NCI-H1694 (cell line): Measurements from ENCODE around the gene SLC13A5.
"Not testable (repeated sequence)": the region's sequence is repeated elsewhere in the genome, so short reads cannot be mapped to it uniquely, and the experiment has no call there.

Experiments
- DNase-seq: peaks from one replicate; lab custom pipeline; 2025; lab: John Stamatoyannopoulos, UW

The SLC13A5 gene

DNA sequence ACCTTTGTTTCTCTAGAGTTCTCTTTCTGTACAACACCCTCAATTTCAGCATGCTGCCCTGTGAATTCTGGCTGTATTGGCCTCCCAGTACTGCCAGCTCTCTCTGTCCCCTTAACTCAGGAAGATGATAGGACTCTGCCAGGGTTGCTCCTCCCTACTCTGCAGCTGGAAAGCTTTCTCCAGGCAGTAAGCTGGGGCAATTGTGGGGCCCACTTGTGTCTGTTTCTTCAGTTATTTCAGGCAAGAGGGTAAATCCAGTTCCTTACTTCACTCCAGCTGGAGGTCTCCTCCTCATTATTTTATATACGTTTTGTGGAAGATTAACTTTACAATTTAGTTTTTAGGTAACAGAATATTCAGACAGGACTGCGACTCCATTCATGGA lies 51.7 kb downstream of the SLC13A5 start:
- DNase-seq, result no peak

DNA sequence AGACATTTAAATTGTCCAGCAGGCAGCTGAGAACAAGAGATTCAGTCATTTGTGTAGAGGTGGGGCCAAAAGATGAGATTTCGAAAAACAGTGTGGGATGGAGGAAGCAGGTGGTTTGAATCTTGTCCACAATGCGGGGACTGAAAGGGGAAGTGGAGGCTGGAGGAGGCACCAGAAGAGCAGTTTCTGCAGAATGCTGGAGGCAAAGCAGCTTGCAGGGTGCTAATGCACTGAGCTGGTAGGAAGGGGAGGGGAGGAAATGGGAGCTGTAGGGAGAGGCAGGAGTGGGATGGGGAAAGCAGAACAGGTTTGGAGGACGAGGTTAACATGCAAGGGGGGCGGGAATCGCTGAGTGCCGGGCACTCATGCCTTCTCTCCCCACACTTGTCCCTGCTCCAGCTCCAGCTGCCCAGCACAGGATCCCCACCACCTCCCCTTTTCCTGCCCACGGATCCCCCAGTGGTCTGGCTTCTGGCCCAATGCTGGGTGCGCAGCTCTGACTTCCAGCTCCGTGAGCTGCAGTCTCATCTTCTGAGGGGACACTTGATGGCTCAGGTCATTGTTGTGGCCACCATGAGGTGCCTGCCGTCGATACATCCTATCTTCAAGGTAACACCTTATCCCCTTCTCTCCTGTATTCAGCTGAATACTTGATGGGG lies 52.2 kb downstream of the SLC13A5 start:
- DNase-seq, result no peak

DNA sequence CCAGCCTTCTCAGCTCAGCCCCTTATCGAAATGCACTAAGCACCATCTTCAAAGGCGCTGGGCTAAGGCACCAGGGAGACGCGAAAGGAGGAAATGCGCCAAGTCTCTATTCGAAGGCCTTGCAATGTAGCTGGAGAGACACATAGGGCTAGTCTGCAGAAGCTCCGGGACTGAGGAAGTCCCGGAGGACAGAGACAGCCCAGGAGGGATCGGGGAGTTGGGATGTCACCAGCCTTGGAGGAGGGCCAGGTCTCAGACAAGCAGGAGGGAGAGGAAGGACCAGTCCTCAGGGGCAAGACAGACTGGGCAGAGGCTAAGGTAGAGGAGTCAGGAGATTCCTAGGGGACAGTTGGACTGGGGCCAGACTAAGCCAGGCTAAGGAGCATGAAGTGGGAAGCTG lies 53.1 kb downstream of the SLC13A5 start:
- no peak for DNase-seq

DNA sequence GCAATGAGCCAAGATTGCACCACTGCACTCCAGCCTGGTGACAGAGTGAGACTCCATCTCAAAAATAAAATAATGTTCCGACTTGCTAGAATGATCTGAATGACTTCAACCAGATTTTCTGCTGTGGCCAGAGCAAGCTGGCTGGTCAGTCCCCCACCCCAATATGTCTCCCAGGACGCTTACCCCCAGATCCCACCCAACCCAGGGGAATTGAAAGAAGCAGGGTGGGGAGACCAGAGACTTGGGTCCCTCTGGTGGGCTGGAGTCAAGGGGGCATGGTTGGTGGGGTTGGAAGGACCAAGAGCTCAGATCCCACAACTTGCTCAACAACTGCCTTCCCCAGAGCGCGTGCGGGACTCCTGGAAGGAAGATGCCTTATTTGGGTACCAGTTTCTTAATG lies 54.8 kb downstream of the SLC13A5 start:
- not testable (repeated sequence) for DNase-seq

DNA sequence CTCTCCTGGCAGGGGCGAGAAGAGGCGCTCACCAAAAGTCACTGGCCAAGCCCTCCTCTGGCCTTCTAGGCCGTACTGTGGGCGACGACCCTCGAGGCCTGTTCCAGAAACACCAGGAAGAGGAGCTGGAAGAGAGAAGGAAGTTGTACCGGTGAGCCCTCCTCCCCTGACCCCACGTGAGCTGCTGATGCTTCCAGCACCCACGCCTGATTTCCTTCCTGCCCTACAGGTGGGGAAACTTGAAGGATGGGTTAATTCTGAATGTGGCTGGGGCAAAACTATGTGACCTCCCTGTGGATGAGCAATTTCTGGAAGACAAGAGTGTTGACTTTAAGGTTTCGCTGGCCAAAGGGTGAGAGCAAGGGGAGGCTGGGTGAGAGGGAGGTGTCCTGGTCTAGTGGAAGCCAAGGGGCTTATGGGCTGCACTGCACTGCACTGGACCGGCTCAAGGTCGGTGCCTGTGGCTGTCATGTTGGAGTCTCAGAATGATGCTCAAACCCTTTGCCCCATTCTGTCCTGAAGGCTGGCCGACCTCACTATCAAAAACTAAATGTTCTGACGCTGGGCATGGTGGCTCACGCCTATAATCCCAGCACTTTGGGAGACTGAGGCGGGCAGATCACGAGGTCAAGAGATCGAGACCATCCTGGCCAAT lies 55.4 kb downstream of the SLC13A5 start:
- no peak for DNase-seq

GRCh38 chr17:6656797-6657632 lies 56.2 kb downstream of the SLC13A5 start:
- not testable (repeated sequence) for DNase-seq

DNA sequence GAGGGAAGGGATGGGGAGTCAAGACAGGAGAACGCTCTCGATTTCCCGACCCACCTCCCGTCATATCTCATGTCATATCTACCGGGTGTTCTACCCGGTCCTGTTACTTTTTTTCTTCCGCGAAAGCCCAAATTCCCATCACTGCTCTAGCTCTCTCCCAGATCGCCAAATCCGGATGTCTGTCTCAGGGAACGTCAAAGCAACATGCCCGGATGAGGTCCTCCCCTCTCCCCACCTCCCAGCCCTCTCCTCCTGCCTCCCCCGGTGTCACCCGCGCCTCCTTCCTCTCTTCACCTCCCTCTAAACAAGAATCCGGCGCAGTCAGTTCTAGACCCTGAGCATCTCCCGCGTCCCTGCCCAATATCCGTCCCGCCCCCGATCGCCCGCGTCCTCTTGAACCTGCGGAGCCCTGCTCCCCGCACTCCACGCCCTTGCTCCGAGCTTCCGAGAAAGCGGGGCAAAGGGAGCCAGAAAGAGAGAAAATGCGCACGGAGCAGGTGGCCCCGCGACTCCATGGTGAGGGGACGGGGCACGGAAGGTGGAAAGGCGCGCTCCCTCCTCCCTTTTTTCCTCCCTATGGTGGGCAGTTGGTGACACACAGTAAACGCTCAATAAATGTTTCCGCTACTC lies 57.3 kb downstream of the SLC13A5 start:
- DNase-seq, result peak; percentile 2

DNA sequence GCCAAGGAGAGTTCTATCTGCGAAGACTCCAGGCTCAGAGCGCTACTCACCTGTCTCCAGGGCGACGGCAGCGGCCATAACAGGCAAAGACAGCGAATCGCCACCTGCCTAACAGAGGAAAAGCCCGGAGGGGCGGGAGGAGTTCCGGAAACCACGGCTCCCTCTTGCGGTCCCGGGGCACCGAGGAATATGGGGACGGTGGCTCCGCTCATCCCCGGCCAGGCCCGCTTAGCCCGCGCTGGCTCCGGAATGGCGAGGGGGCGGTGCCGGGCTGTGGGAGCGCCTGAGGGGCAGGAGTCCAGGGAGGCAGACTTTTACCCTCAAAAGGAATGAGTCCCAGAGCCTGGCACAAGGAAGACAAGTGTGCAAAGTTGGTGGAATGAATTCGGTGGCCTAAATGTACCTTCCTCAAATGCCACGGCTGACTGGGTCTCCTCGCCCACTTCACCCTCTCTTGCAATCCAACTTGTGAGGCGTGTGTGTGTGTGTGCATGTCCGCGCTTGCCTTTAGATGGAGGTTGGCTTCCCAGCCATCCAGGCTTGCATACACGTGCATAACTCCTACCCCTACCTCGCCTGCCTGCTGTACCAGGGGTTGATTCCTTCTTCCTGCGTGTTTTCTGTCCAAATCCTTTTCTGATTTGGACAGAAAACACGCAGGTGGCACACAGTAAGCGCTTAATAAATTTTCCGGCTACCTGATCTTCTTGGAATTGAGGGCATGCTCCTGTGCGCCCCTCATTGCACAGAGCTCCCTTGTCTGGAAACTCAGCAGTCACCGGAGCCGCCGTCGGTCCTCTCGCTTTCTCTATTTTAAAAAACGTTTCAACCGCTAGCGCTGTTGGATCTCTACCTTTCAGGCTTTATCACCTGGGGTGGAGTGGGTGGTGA lies 58.1 kb downstream of the SLC13A5 start:
- DNase-seq, result peak; percentile 20

DNA sequence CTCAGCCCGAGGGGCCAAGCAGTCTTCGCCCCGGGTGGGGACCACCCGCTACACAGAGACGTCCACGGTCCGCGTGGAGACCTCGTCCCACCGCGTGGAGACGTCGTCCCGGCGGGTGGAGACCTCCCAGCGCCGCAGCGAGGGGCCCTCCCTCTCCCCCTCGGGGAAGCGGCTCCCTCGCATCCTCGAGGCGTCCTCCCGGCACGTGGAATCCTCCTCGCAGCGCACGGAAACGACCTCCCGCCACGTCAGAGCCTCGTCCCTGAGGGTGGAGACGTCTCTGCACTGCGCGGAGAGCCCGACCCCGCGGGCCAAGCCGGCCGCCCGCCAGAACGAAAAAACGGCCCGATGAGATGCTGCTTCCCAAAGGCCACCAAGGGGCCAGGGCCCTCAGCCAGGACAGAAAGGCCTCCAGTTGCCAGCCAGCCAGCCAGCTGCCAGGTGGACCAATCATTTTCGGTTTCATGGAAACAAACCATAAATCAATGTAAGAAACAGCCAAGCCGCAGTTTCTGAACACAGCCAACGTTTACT lies 61.2 kb downstream of the SLC13A5 start:
- DNase-seq, result no peak

GRCh38 chr17:6651354-6651918 lies 61.7 kb downstream of the SLC13A5 start, which contains the start of the genes C17orf100 and MED31:
C17orf100 (plus strand) TSS chr17:6651762; CDS start chr17:6651914, 152 bp downstream.
MED31 (minus strand) TSS chr17:6651605; CDS start chr17:6651528, 77 bp downstream.
- DNase-seq, result peak; percentile 88

DNA sequence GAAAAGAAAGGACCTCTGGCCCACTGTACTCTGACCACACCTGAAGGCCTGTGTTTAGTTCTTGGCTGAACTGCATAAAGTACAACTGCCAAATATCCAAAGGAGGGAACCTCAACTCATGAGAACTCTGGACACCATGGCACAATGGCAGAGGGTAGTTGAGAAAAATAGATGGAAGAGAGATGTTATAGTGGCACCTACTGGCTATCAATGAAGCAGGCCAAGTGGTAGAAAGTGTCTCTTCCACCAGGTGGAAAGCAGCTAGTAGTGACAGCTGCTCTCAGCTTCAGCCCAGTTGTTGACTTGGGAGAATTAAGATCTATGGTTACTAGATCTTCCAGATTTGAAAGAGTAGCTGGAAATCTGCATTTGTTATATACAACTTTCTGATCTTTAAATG lies 65.0 kb downstream of the SLC13A5 start:
- DNase-seq, result no peak

DNA sequence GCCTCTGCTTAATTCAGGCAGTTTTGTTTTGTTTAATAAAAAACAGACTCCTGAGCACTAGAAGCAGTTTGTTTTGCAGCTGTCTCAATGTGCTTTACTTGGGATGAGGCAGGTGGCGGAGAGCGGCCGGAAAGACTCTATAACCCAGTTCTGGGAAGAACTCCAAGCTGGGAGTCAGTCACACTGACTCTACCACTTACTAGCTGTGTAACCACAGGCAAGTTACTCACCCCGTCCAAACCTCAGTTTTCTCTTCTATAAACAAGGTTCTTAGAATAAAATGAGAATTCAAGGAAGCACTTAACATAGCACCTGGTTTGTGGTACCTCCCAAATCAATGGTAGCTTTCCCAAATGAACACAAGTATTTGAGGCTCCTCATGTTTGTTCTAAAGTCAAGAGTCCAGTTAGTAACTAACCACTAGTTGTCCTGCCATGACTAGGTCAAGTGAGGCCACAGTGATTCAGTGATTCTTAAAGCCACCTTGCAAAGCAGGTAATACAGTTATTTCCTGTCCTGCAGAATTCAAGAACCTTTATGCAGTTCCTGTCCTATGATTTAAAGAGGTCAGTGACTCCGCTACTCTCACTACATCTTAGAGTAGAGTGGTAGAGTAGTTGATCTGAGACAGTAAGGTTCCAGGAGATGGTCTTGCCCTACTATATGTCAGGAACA lies 69.6 kb downstream of the SLC13A5 start:
- DNase-seq, result no peak

GRCh38 chr17:6642592-6642991 lies 70.6 kb downstream of the SLC13A5 start:
- no peak for DNase-seq

GRCh38 chr17:6641247-6641863 lies 71.8 kb downstream of the SLC13A5 start:
- DNase-seq, result no peak

GRCh38 chr17:6640536-6641246 lies 72.5 kb downstream of the SLC13A5 start, which contains the start of the genes KIAA0753 and TXNDC17:
KIAA0753 (minus strand) TSS chr17:6640711; CDS start chr17:6635103, 5,608 bp downstream.
TXNDC17 (plus strand) TSS chr17:6641060; CDS start chr17:6641083, 23 bp downstream.
- DNase-seq, result peak; percentile 64

DNA sequence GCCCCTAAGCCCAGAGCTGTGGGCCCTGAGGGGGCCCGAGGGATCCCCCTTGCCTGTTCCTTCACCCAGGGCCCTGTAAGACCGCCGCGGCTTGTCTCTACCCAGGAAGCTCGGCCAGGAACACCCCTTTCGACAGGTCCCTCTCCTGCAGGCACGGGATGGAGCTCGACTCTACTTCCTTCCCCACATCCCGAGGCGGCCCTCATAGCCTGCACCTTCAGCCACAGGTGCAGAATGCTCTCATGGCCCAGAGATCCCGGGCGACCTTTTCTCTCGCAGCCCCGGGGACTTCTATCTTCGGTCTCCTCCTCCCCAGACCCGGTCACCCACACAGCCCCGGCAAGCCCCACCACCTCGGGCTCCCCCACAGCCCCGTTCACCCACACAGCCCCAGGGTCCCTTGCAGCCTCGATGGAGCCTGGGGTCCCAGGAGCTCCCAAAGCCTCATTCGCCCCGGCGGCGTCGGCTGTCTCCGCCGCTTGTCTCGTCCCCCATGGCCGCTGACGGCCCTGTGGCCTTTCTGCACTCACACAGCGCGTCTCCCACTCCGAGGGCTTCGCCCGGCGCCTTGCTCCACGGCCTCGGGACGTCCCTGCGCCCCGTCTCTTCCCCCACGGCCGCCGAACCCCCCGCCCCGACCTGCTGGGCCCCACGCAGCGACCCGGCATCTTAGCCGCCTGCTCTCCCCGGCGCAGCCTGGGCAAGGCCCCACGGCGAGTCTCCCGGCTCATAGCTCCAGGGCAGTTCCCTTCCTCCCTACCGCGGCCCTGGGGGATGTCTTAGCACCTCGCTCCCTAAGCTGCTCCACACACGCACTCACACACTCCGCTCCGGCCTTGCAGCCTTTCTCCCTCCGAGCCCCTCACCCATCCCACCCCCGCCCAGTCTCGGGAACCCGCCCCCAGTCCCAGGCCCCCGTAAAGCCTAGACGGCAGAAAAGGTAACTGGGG lies 73.3 kb downstream of the SLC13A5 start:
- peak; percentile 25 for DNase-seq

DNA sequence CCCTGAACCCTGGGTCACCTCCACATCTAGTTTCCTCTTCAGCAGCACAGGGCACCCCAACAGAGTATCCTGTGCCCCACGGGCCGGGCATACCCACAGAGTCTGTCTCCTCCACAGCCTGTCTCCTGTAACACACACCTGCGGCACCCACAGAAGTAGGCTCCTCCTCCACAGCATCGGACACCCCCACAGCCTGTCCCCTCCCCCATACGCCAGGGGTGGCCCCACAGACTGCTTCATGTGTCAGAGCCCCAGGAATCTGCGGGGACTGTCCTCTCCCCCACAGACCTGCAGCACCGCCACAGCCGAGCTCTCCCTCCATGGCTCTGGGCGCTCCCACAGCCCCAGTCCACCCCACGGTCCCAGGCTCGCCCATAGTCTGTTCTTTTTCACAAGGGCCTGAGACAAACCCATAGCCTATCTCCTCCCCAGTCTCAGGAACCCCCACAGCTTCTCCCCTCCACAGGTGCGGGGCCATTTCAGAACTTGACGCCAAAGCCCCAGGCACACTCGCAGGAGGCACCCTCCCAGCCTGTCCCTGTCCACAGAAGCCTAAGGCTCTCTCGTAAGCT lies 74.1 kb downstream of the SLC13A5 start:
- no peak for DNase-seq
